GM12874 (cell line): ENCODE data around the gene ZFYVE19.

ENCODE experiments used
- TF ChIP-seq, protein P1 (sequence below): IDR thresholded peaks from 2 replicates; pipeline ENCODE4 v1.5.1; 2011; ENCODE audit warnings: low read depth, mild to moderate bottlenecking, control low read depth, low read length, moderate library complexity; ENCODE audit not compliant: insufficient read depth

ZFYVE19 gene

DNA sequence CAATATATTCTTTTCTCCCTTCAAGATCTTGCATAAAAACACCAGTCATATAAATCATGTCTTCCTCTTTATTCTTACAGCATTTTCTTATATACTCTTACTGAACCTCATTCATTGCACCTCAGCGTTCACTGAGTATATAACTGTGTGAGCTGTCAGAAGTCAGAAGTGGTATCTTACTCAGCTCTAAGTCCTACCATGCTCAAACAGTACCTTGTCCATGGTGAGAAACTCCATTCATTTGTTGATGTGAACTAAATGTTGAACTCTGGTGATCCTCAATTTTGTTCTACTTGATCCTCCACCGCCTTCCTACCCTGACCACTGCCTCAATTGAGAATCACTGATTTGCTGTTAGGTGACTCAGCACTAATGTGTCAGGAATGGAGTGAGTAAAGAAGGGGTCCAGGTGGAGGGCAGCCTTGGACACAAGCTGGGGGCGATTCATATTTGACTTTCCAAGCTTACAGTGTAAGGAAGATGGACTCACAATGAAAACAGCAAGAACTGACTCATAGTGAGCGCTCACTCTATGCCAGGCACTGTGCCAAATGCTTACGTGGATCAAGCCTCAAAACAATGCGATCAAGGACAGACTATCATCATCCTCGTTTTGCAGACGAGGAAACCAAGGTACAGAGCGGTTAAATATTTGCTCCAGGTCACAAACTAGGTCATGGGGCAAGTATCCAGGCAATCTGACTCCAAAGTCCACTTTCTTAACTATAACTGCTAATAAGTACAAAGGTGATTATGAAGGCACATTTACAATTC, 13.5 kb upstream of the ZFYVE19 start:
- TF ChIP-seq, protein P1, sequence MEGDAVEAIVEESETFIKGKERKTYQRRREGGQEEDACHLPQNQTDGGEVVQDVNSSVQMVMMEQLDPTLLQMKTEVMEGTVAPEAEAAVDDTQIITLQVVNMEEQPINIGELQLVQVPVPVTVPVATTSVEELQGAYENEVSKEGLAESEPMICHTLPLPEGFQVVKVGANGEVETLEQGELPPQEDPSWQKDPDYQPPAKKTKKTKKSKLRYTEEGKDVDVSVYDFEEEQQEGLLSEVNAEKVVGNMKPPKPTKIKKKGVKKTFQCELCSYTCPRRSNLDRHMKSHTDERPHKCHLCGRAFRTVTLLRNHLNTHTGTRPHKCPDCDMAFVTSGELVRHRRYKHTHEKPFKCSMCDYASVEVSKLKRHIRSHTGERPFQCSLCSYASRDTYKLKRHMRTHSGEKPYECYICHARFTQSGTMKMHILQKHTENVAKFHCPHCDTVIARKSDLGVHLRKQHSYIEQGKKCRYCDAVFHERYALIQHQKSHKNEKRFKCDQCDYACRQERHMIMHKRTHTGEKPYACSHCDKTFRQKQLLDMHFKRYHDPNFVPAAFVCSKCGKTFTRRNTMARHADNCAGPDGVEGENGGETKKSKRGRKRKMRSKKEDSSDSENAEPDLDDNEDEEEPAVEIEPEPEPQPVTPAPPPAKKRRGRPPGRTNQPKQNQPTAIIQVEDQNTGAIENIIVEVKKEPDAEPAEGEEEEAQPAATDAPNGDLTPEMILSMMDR = no peak

DNA sequence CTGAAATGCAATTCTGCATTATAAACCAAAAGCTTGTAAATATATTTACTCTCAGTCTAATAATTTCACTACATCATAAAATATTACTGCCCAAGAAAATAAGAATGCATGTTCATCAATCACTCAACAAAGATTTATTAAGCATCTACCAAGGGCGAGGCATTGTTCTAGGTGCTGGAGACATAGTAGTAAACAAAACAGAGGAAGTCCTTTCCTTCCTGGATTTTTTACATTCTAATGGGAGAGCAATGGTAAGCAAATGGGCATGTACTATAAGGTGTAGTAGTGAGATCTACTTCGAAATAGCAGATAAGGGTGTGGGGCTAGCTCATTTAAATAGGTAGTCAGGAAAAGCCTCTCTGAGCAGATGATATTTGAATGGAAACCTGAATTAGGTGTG, 10.8 kb upstream of the ZFYVE19 start:
- TF ChIP-seq, protein P1 = no peak

DNA sequence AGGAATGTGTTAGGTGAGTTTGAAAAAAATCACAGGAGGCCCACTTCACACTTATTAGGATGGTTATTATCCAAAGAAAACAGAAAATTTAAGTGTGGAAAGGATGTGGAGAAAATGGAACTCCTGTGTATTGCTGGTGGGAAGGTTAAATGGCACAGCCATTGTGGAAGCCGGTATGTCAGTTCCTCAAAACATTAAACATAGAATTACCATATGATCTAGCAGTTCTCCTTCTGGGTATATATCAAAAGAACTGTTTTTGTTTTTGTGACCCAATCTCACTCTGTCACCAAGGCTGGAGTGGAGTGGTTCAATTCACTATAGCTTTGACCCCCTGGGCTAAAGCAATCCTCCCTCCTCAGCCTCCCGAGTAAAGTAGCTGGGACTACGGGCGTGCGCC, 10.4 kb upstream of the ZFYVE19 start:
- TF ChIP-seq, protein P1 = no peak

DNA sequence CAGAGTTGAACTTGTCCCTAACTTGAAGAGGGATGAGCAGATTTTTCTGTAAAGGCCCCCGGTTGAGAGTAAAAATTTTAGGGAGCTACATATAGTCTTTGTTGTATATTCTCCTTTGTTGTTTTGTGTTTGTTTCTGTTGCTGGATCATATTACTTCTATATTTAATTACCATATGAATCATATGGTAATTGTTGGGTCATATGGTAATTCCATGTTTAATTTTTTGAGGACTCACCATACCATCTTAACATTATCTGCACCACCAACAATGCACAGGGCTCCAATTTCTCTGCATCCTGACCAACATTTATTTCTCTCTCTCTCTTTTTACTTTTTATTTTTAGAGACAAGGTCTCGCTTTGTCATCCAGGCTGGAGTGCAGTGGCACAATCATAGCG, 7.4 kb upstream of the ZFYVE19 start:
- TF ChIP-seq, protein P1 = no peak

DNA sequence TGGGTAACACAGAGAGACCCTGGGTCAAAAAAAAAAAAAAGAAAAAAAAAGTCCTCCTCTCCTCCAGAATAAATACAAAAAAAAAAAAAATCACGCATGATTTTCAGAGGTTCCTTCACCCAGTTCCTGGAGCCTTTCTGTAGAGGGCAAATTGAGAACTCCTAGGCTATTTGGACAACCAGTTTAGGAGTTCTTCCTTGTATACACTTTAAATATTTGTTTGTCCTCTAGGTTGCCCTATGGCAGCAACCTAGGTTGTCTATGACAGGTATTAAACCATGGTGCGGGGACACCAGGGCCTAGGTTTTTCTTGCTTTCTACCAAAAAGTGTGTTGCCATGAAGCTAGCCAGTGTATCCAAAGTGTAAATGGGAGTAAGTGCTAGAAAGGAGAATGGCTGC, 3.8 kb upstream of the ZFYVE19 start:
- TF ChIP-seq, protein P1 = no peak

DNA sequence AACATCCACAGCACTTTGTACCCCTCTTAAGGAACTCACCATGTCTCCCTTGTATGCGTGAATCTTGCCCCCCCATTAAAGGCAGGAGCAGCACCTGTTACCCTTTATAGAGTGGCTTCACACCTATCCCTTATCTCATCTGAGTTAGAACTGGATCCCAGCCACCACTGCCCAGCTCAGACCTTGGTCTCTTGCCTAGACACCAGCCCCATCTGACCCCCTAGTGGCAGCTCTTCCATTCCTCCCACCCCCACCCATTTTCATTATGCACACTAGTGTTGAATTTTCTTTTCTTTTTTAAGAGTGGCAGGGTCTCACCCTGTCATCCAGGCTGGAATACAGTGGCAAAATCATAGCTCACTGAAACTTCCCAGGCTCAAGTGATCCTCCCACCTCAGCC, 3.2 kb upstream of the ZFYVE19 start:
- TF ChIP-seq, protein P1 = 0 out of 2 replicates have a peak, but pooled peaks have one; percentile 8

DNA sequence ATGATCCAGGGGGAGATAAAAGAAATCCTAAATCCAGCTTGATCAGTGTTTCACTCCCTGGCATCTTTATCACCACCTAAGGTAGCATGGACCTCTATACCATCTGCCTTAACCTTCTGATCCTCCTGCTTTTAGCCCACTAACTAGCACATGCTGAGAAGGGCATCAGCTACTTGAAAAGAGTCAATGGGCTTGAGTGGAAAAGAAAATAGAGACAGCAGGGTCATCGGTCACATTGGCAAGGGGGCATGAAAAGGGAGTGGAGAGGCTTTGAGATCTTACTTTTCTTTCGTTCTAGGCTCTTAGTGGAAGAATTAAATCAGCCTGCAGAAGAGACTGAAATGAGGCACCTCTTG, 239 bp upstream of the ZFYVE19 start:
- TF ChIP-seq, protein P1 = no peak
